ENCODE data around the gene CHID1. TPM values are rescaled to one million over a fixed set of nuclear protein-coding genes. Genes with fewer than 3 reads are reported as not detected.

CHID1 gene
- polyA plus RNA-seq, 1 donor from 2014 or later, result 51.2 TPM

DNA sequence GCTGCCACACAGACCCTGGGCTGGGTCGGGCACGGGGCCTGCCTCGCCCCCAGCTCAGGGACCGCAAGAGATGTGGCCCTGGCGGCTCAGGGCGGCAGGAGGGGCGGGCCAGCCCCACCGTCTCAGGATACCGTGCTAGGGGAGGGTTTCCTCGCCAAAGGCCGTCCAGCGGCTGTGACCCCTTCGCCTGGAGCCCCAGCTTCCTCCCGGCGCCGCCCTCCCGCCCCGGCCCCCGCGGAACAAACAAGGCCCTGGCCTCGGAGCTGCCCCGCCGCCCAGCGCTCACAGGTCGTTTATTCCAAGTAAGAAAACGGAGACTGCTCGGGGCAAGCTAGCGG lies 14.5 kb upstream of the CHID1 start:
- TF ChIP-seq SMC3 (conservative IDR thresholded peaks at IDR 0.05; ENCODE audit: poor library complexity) (no peak), POLR2AphosphoS5 (IDR thresholded peaks at IDR 0.05) (no peak), EP300 (conservative IDR thresholded peaks at IDR 0.05; ENCODE audit: poor library complexity, severe bottlenecking) (no peak), MXI1 (conservative IDR thresholded peaks at IDR 0.05; ENCODE audit: poor library complexity, severe bottlenecking) (no peak), EZH2 (IDR thresholded peaks at IDR 0.05; ENCODE audit: borderline replicate concordance, insufficient read depth, low read length, poor library complexity, severe bottlenecking) (no peak), RAD21 (conservative IDR thresholded peaks at IDR 0.05) (no peak), TAF1 (IDR thresholded peaks at IDR 0.05; ENCODE audit: low read depth) (no peak)
- TF ChIP-seq, protein P1, sequence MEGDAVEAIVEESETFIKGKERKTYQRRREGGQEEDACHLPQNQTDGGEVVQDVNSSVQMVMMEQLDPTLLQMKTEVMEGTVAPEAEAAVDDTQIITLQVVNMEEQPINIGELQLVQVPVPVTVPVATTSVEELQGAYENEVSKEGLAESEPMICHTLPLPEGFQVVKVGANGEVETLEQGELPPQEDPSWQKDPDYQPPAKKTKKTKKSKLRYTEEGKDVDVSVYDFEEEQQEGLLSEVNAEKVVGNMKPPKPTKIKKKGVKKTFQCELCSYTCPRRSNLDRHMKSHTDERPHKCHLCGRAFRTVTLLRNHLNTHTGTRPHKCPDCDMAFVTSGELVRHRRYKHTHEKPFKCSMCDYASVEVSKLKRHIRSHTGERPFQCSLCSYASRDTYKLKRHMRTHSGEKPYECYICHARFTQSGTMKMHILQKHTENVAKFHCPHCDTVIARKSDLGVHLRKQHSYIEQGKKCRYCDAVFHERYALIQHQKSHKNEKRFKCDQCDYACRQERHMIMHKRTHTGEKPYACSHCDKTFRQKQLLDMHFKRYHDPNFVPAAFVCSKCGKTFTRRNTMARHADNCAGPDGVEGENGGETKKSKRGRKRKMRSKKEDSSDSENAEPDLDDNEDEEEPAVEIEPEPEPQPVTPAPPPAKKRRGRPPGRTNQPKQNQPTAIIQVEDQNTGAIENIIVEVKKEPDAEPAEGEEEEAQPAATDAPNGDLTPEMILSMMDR (IDR thresholded peaks at IDR 0.05; ENCODE audit: poor library complexity, severe bottlenecking), result no peak
- TF ChIP-seq, protein P2, sequence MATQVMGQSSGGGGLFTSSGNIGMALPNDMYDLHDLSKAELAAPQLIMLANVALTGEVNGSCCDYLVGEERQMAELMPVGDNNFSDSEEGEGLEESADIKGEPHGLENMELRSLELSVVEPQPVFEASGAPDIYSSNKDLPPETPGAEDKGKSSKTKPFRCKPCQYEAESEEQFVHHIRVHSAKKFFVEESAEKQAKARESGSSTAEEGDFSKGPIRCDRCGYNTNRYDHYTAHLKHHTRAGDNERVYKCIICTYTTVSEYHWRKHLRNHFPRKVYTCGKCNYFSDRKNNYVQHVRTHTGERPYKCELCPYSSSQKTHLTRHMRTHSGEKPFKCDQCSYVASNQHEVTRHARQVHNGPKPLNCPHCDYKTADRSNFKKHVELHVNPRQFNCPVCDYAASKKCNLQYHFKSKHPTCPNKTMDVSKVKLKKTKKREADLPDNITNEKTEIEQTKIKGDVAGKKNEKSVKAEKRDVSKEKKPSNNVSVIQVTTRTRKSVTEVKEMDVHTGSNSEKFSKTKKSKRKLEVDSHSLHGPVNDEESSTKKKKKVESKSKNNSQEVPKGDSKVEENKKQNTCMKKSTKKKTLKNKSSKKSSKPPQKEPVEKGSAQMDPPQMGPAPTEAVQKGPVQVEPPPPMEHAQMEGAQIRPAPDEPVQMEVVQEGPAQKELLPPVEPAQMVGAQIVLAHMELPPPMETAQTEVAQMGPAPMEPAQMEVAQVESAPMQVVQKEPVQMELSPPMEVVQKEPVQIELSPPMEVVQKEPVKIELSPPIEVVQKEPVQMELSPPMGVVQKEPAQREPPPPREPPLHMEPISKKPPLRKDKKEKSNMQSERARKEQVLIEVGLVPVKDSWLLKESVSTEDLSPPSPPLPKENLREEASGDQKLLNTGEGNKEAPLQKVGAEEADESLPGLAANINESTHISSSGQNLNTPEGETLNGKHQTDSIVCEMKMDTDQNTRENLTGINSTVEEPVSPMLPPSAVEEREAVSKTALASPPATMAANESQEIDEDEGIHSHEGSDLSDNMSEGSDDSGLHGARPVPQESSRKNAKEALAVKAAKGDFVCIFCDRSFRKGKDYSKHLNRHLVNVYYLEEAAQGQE (IDR thresholded peaks at IDR 0.05; ENCODE audit: borderline replicate concordance), result no peak
- Histone ChIP-seq H4K20me1 (ENCODE audit: insufficient read depth) (no peaks in the 10 kb centered on the region), H3K36me3 (ENCODE audit: insufficient read depth, low read length) (no peaks in the 10 kb centered on the region), H3K4me3 (ENCODE audit: low read length) (peak overlapping the region; percentile 53), H3K9ac (ENCODE audit: low read length) (no peak overlapping the region), H3K4me2 (ENCODE audit: low read length) (no peak overlapping the region), H2AFZ (ENCODE audit: low read depth, low read length) (no peak overlapping the region), H3K9me3 (ENCODE audit: low read length) (no peaks in the 10 kb centered on the region), H3K27ac (ENCODE audit: low read length) (no peak overlapping the region), H3K9me2 (ENCODE audit: insufficient read depth, low read length) (no peaks in the 10 kb centered on the region), H3F3A (ENCODE audit: insufficient read depth, low read length, poor library complexity, severe bottlenecking) (no peaks in the 10 kb centered on the region), H3K27me3 (ENCODE audit: insufficient read depth, low read depth, low read length) (no peaks in the 10 kb centered on the region), H3K79me2 (replicated peaks; ENCODE audit: insufficient read depth, low read length) (peaks cover 38% of the 10 kb centered on the region)

DNA sequence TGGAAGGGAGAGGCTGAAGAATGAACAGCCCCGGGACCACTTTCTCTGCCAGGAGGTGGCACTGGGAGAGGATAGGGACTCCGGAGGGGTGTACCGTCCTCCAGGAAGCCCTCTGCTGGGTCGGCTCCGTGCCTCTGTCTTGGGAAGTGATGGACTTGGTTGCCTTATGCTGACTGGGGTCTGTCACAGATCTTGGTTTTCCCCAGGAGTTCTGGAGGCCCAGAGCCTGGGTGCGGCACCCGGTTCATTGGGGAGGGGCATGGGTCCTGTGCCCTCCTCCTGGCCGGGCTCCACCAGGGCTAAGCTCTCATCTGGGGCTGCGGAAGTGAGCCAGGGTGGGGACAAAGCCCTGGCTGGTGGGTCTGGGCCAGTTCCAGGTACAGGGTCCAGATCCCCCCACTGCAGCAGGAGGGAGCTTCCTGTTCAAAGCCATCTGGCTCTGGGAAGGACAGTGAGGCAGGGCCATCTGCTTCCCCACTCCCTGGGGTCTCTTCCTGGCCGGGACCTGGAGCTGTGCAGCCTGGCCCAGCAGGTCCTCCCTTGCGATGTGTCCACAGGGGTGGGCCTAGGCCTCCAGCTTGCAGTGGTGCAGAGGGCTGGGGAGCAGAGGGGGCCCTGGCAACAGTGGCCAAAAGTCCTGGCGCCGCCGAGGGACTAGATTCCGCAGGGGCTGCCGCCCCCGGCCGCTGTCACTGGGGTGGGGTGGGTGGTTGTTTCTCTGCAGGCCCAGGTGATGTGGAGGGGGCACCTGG lies 14.0 kb upstream of the CHID1 start:
- no peaks in the 10 kb centered on the region for H3K27me3 ChIP-seq (ENCODE audit: insufficient read depth, low read depth, low read length)
- no peak overlapping the region for H3K4me2 ChIP-seq (ENCODE audit: low read length)
- no peaks in the 10 kb centered on the region for H3K36me3 ChIP-seq (ENCODE audit: insufficient read depth, low read length)
- H3K9me2 ChIP-seq (ENCODE audit: insufficient read depth, low read length), result no peaks in the 10 kb centered on the region
- H4K20me1 ChIP-seq (ENCODE audit: insufficient read depth), result no peaks in the 10 kb centered on the region
- H3K79me2 ChIP-seq (replicated peaks; ENCODE audit: insufficient read depth, low read length), result peaks cover 33% of the 10 kb centered on the region
- H3K9me3 ChIP-seq (ENCODE audit: low read length), result no peaks in the 10 kb centered on the region
- TF ChIP-seq POLR2AphosphoS5 (IDR thresholded peaks at IDR 0.05), result no peak
- TF ChIP-seq SMC3 (conservative IDR thresholded peaks at IDR 0.05; ENCODE audit: poor library complexity), result no peak
- no peak for TF ChIP-seq MXI1 (conservative IDR thresholded peaks at IDR 0.05; ENCODE audit: poor library complexity, severe bottlenecking)
- TF ChIP-seq EZH2 (IDR thresholded peaks at IDR 0.05; ENCODE audit: borderline replicate concordance, insufficient read depth, low read length, poor library complexity, severe bottlenecking), result no peak
- TF ChIP-seq EP300 (conservative IDR thresholded peaks at IDR 0.05; ENCODE audit: poor library complexity, severe bottlenecking), result no peak
- TF ChIP-seq, protein P2 (IDR thresholded peaks at IDR 0.05; ENCODE audit: borderline replicate concordance), result no peak
- no peak for TF ChIP-seq TAF1 (IDR thresholded peaks at IDR 0.05; ENCODE audit: low read depth)
- no peak for TF ChIP-seq RAD21 (conservative IDR thresholded peaks at IDR 0.05)
- TF ChIP-seq, protein P1 (IDR thresholded peaks at IDR 0.05; ENCODE audit: poor library complexity, severe bottlenecking), result no peak
- H3K9ac ChIP-seq (ENCODE audit: low read length), result no peak overlapping the region
- H3K4me3 ChIP-seq (ENCODE audit: low read length), result no peak overlapping the region
- no peak overlapping the region for H3K27ac ChIP-seq (ENCODE audit: low read length)
- no peaks in the 10 kb centered on the region for H3F3A ChIP-seq (ENCODE audit: insufficient read depth, low read length, poor library complexity, severe bottlenecking)
- no peak overlapping the region for H2AFZ ChIP-seq (ENCODE audit: low read depth, low read length)

Data from neural cell (in vitro differentiated cells).